Left ventricle myocardium superior (tissue), 1 donor: Measurements from ENCODE around the gene OR2G2. TPM values are rescaled to one million over a fixed set of nuclear protein-coding genes. Genes with fewer than 3 reads are reported as not detected.

Experiments
- ATAC-seq: fragments of 200-7000 bp; cut with Tn5 transposase; one replicate; pipeline ENCODE4 v1.9.1; 2020; ENCODE audit warnings: mild to moderate bottlenecking, moderate library complexity
- DNase-seq: peaks from one replicate; pipeline ENCODE4 v3.0.0-alpha.2; 2020
- intact Hi-C: fragments of 100-400 bp; cut with micrococcal nuclease; formaldehyde crosslinking; loops from one replicate; pipeline ENCODE4 v1.11.0; 2022
- long read RNA-seq: library from polyadenylated mRNA; unstranded; transcript quantifications from one replicate; pipeline ENCODE4 v2.0.0, GENCODE V29; 2021
- total RNA-seq: library from RNA; stranded (reverse); fragmentation: NEBNext Ultra II Directional; extraction: Animal tissue kit (Norgen Biotek cat#: 25700); gene quantifications from one replicate; pipeline ENCODE4 v1.2.1, GENCODE V29; 2021
- donor health status: DM: no; HTN: yes; CAD: no; lungs with severe emphysema.

OR2G2 gene, protein sequence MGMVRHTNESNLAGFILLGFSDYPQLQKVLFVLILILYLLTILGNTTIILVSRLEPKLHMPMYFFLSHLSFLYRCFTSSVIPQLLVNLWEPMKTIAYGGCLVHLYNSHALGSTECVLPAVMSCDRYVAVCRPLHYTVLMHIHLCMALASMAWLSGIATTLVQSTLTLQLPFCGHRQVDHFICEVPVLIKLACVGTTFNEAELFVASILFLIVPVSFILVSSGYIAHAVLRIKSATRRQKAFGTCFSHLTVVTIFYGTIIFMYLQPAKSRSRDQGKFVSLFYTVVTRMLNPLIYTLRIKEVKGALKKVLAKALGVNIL
- total RNA-seq, result not detected
- long read RNA-seq, result 0 reads

DNA sequence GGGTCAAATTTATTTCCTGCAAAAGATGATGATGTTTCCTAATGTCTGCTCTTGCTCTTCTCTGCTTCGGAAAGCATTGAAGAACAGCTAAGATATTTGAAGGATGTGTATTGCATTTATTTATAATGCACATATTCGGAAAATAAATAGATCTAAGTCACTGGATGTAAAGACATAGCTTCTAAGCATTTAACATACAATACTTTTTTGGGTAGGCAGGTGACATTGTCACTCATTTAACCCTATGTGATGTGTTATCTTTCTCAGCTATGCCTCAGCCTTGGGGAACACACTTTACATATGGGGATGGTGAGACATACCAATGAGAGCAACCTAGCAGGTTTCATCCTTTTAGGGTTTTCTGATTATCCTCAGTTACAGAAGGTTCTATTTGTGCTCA is at the start of gene OR2G2:
Gene OR2G2 (plus strand): TSS at position 301 of the 400 bp plus-strand sequence. CDS start 0 bp downstream, at position 301.
- intact Hi-C loops, result no loop called here
- ATAC-seq (no peak), DNase-seq (no peak)

DNA sequence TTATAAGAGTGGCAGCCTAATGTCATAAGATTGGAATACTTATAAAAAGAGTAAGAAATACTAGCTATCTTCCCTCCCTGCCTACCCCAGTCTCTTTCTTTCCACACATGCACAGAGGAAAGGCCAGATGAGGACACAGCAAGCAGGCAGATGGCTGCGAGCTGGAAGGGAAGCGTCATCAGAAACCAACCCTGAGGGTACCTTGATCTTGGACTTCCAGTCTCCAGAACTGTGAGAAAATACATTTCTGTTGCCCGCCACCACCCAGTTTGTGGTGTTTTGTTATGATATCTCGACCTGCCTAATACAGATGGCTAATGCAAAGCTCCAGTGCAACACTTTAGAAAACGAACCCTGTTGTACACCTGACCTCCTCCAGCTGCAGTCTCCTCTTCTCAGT is 49.6 kb upstream of the OR2G2 start:
- DNase-seq (no peak), ATAC-seq (no peak)
- intact Hi-C loops, result no loop called here

DNA sequence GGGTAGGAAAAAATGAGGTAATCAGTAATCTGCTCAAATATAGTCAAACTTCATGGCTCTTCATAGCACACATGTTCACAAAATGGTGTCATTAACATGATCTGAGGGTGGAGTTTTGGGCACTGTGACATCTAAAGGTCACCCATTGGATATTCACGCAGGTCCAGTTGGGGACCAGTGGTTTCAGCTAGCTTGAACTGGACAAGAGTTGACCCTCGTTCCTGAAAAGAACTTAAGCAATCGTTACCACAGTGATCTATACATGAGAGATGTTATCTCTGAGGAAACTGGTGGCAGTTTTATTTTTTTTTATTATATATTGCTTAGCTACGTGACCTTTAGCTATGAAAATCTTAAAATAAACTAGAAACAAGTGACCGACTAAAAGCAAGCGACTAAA is 48.9 kb upstream of the OR2G2 start:
- intact Hi-C loops, result no loop called here
- ATAC-seq, result no peak

DNA sequence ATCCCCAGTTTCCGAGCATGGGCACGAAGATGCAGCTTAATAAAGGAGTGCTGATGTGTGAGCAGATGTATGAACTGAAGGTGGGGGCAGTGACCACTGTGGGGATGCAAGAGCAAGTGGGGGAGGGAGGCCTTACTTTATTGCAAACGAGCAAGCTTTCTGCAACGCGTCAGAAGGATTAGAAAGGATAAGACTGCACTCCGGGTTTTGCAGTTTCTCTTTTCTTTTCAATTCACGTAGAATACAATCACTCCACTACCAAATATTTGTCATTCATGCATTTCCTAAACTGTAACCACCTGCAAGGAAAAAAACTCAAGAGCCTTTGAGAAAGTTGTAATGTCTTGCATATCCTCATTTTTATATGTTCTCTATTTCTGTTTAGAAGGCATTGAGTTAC is 47.6 kb upstream of the OR2G2 start:
- intact Hi-C loops, result no loop called here
- ATAC-seq (no peak), DNase-seq (no peak)

More for the DNA sequence above, 48.9 kb upstream of the OR2G2 start:
- no peak for DNase-seq

DNA sequence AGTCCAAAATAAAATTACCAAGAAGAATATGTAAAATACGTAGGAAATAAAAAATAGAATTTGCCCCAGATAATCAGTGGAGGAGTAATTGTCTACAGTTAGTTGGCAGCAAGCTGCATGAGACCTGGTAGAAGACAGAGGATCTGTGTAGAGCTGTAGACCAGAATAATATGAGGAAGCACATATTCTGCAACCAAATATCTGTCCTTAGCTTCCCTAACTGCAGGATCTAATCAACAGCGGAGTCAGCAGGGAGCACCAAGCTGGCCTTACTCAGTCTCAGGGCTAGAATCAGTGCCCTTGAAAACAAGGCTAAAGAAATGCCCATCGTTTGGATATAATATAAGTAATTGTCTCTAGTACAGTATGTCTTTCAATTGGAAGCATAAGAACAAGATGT is 45.3 kb upstream of the OR2G2 start:
- intact Hi-C loops, result no loop called here
- no peak for ATAC-seq
- DNase-seq, result no peak

DNA sequence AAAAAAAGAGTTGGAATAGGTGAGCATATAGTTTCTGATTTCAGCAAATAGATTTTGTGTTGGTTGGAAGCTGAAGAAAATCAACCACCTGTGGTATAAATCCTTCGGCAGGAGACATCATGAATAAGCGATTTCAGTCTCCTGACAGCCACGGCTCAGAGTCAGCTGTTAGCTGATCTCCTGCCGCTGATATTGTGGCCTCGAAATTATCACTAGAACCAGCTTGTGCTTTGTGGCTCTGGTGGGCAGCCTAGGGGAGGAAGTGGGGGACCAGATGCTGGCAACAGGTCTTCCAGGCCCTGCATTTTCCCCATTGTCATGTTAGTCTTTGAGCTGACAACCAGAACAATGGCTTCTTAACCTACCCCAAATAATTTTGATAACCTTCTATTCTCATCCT is 40.1 kb upstream of the OR2G2 start:
- no peak for DNase-seq
- no peak for ATAC-seq
- intact Hi-C loops, result no loop called here

DNA sequence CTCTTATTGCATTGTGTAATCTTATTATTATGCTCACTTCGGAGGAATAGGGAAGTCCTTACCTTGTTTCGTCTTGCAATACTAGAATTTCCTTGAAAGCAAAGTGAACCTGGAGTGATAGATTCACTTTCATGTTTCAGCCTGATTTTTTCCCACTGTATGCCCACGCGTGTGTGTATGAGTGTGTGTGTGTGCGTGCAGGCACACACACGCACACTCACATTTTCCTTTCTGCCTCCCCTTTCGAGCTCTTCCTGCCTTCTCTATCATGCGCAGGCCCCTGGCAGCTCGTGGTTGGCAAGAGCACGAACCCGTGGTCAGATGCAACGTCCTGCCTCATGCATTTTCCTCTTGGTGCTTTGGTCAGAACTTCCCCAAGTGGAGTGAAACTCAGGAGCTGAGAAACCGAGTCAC is 39.4 kb upstream of the OR2G2 start, which contains the start of gene GCSAML:
Gene GCSAML (plus strand): TSS at position 366 of the 414 bp plus-strand sequence. CDS start 58 bp downstream, outside the sequence.
- intact Hi-C loops, result no loop called here
- DNase-seq (no peak), ATAC-seq (no peak)

DNA sequence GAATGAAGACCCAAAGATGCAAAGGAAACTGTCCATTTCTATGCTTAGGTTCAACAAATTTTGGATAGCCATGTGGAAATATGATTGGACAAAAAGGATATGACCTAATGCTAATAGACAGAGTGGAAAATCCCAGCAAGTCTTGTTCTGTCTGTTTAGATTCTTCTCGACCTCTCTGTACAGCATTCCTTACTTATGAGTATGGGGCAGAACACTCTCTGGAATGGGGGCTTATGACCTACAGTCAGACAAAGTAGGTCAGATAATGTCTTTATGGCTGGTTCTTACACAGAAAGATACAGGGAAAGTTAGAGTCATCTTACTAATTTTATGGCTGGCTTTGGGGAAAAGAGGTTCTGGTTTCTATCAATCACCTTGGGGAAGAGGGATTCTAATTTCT is 36.4 kb upstream of the OR2G2 start:
- ATAC-seq (no peak), DNase-seq (no peak)
- intact Hi-C loops, result no loop called here

DNA sequence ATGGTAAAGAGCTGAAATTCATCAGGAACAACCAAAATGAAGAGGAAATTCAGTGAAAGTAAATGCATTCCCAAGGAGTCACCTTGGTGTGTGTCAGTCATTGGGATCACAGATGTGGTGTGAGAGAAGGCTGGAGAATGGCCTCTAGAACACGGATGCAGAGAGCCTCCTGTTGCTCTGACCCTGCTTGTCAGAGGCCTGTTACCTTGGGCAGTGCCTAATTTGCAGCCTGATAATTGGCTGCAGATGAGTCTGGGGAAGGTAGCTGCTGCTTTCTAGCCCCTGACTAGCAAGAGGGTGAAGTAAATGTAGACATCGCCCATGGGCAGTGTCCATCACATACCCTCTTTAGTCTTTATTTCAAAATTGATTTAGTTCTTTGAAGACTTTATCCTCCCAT is 35.9 kb upstream of the OR2G2 start:
- intact Hi-C loops, result no loop called here
- DNase-seq (no peak), ATAC-seq (no peak)

DNA sequence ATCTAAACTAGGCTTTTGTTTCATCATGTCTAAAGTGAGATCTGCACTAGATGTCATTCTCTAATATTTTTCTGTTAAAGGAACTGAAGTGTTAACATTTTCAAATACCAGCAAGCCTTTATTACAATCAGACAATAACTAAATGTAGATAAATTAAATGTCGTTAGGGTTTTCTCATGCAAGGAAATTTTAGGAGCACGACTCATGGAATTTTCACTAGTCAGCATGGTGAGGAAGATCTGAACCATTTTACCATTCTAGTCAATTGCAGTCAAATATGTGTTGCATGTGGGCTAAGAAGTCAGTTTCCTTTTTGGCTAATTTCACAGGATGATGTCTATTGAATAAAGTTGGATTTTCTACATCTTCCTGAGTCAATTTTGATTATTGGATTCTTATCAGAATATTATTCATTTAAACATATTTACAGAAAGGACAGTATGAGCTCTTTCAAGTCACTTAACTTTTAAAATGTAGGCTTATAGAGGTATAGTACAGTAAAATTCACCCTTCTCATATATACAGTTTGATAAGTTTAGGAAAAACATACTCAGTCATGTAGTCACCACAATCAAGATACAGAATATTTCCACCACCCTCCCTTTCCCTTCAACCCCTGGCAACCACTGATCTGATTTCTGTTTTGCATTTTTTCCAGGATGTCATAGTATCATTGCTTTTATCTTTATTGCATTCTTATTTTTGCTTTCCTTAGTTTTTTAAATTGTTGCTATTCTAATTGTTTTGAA is 30.1 kb upstream of the OR2G2 start:
- DNase-seq (no peak), ATAC-seq (no peak)
- intact Hi-C loops, result no loop called here

DNA sequence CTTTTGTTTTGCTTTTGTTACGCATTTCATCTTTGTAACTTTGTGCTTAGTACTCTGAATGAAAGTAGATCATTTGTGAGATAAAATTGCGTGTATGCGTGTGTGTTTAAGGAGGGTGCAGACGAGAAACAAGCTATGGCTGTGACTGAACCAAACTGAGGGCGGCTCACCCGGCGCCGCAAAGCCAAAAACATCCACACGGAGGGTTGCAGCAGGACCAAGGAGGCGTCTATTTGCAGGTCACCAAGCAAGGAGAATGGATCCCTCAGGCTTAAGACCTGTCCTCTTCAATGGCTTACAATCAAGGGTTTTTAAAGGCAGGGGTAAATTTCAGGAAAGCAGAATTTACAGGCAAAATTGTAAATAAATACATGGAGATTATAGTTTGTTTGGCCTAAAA is 26.4 kb upstream of the OR2G2 start:
- intact Hi-C loops, result no loop called here
- ATAC-seq (no peak), DNase-seq (no peak)

DNA sequence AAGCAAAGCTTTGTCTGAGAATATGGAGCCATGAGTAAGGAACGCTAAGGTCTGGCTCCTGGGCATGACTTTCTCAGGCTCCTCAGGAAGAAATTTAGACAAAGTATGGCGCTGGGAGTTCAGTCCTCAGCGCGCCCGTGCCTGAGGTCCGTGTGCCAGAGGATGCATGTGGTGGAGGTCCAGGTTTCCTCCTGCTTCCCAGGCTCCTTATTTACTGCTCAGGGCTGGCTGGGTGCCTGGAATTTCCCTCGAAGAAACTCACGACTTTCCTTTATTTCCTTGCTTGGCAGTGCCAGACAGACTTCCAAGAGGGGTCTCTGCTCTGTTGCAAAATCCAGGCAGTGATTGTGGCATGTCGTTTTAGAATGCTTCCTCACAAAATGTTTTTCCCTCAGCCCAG is 26.0 kb upstream of the OR2G2 start:
- no peak for ATAC-seq
- no peak for DNase-seq
- intact Hi-C loops, result no loop called here

DNA sequence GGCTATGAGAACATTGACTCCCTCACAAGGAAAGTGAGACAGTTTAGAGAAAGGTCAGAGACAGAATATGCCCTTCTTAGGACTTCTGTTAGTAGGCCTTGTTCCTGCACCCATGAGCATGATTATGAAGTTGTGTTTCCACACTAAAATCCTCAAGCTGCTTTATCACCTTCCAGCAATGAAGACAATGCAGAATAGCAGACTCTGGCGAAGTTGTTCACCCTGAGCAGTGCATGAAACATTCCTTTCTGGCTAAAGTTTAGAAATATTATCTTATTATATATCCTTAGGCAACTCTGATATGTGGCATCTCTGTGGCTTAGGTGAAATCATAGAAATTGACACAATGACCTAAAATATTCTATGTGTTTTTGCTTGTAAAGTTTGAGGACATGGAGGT is 13.9 kb upstream of the OR2G2 start:
- no peak for ATAC-seq
- intact Hi-C loops, result no loop called here
- DNase-seq, result no peak

DNA sequence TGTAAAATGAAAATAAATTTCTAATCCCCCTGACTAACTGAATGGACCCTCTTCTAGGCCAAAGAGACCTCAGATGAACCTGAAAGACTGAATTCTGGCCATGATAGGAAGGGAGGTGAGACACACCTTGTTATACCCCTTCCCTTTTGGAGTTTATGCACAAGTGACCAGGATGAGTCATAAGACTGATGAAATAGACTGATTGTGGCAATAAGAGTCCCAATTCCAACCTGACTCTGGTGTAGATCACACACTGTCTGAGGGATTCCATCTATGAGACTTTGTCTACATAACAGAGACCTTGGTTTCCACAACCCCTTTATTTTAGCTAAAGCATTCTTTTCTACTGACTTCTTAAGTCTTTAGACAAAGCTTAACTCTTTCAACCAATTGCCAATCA is 13.5 kb upstream of the OR2G2 start:
- intact Hi-C loops, result no loop called here
- no peak for ATAC-seq
- no peak for DNase-seq

DNA sequence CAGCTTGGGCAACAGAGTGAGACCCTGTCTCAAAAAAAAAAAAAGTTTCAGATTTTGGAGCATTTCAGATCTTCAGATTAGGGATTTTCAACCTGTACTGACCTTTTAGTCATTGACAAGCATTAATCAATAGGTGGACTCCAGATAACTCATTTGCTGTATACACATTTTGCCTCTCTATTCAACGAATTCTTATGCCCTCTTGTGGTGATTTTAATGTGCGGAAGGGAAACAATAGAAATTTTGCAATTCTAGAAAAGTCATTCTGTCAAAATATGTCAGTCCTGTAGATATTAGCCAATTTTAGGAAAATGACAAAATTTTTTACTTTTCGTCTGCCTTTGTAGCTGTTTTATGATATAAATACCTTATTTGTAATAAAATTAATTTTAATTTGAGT is 11.6 kb upstream of the OR2G2 start:
- ATAC-seq (no peak), DNase-seq (no peak)
- intact Hi-C loops, result no loop called here

DNA sequence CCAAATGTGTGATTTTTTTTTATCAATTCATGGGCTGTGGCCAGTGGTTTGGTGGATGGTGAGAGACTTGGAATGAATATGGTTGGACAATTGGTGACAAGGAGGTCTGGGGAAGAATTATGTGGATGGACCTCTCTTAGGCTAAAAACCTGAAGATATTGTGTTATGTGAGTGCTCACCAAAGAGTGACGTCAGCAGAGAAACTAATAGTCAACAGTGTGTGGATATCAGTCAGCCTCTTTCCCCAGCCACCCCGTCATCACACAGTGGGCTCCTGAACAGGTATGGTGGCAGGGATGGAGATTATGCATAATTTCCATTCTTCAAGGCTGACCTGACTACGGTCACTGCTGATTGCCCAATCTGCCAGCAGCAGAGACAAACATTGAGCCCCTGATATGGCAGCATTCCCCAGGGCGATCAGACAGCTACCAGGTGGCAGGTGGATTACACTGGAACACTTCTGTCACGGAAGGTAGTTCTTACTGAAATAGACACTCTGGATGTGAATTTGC is 9.2 kb upstream of the OR2G2 start:
- no peak for ATAC-seq
- intact Hi-C loops, result no loop called here

DNA sequence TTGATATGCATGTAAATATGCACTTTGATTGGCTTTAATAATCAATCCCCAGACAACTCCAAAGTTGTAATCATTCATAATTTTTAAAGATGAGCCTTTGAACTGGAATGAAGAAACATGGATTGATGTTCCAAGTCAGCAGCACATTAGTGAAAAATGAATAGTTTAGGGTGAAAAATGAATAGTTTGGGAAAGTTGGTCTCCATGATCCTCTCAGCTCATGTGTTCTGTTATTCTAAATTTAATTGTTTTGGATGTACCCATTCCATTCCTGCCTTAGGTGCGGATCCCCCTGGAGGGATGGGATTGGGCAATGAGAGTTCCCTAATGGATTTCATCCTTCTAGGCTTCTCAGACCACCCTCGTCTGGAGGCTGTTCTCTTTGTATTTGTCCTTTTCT is 17.1 kb downstream of the OR2G2 start, which contains the start of gene OR2G3:
Gene OR2G3 (plus strand): TSS at position 301 of the 400 bp plus-strand sequence. CDS start 0 bp downstream, at position 301.
- ATAC-seq (no peak), DNase-seq (no peak)
- intact Hi-C loops, result no loop called here

More for the DNA sequence above, 9.2 kb upstream of the OR2G2 start:
- no peak for DNase-seq

DNA sequence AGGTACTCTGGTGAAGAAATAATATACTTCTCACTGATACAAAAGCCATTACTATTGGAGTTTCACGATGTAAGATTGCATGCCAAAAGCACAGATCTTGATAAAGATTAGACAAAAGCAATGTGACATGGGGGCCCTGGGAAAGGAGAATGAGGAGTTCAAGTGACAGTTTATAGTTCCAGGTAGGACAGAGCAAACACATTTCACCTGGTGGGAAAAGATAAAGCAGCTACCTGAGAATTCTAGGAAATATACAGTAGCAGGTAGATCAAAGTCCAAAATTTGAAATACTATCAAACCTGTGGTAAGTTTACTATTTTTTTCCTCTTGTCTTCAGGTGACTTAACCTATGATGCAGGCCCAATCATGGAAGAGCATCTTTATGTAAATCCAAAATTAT is 25.2 kb downstream of the OR2G2 start:
- intact Hi-C loops, result no loop called here
- DNase-seq (no peak), ATAC-seq (no peak)

DNA sequence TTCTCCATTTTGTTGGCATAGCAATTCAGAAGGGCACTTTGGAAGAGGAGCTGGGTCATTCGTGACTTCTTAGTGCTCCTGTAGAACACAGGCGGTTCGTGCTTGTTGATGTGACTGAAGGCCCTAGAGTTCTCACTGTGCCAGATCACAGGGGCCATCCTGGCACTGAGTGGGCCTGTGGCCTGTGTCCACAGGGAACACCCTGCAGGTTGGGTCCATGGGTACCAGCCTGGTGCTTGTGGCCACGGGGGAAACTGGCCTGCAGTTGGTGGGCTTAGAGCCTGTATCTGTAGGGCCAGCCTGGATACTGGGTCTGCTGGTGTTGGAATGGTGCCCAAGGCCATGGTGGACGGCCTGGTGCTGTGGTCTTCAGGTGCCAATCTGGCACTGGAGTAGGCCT is 26.5 kb downstream of the OR2G2 start:
- ATAC-seq (no peak), DNase-seq (no peak)
- intact Hi-C loops, result no loop called here

DNA sequence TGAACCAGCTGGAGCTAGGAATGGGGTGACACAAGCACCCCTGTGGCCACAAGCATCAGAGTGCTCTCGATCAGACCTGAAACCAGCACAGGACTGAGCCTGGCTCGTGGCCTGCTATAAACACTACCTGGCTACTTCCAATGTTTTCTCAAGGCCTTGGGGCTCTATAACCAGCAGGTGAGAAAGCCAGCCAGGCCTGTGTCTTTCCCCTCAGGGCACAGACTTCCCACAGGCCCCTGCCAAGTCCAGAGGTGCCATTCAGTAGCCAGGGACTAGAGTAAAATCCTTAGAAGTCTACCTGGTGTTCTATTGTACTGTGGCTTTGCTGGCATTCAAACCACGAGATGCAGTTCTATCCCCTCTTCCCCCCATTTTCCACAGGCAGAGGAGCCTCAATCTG is 39.8 kb downstream of the OR2G2 start:
- ATAC-seq (no peak), DNase-seq (no peak)
- intact Hi-C loops, result no loop called here
